Astrocyte of the spinal cord (primary cell): ENCODE results near the gene ARHGEF10L.

Source experiments
- DNase-seq: peaks from one replicate; pipeline ENCODE4 v3.0.0; 2011; ENCODE audit warnings: low read depth, low spot score
- H3K4me3 ChIP-seq: 2 replicates; pipeline ENCODE4 v1.5.1; 2011; ENCODE audit warnings: low read depth, mild to moderate bottlenecking, low read length, moderate library complexity
- CTCF ChIP-seq: IDR thresholded peaks from 2 replicates; pipeline ENCODE4 v1.5.1; 2012; ENCODE audit warnings: low read depth, mild to moderate bottlenecking, low read length, inconsistent platforms
- in situ Hi-C: cut with HindIII; loops from 2 replicates; pipeline ENCODE4 v1.10.0; 2017; ENCODE audit warnings: low sequenced_read_pairs

ARHGEF10L gene

DNA sequence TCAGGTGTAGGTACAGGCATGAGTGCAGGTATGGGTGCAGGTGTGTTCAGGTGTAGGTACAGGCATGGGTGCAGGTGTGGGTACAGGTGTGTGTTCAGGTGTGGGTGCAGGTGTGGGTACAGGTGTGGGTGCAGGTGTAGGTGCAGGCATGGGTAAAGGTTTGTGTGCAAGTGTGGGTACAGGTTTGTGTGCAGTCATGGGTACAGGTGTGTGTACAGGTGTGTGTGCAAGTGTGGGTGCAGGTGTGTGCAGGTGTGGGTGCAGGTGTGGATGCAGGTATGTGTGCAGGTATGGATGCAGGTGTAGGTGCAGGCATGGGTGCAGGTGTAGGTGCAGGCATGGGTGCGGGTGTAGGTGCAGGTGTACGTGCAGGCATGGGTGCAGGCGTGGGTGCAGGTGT lies 136.2 kb downstream of the ARHGEF10L start:
- TF ChIP-seq CTCF, result no peak
- H3K4me3 ChIP-seq, result no peak overlapping the region
- no peak for DNase-seq
- in situ Hi-C loops, result no loop called here

- no peak overlapping the region for H3K4me3 ChIP-seq
- no peak for TF ChIP-seq CTCF
- DNase-seq, result no peak
- in situ Hi-C loops, result no loop called here
Observed at GRCh38 chr1:17676387-17677060, 137.0 kb downstream of the ARHGEF10L start.

GRCh38 chr1:17678011-17678410 lies 138.5 kb downstream of the ARHGEF10L start:
- no peak for DNase-seq
- TF ChIP-seq CTCF, result no peak
- no peak overlapping the region for H3K4me3 ChIP-seq
- in situ Hi-C loops, result no loop called here

- no peak for TF ChIP-seq CTCF
- in situ Hi-C loops, result no loop called here
- DNase-seq, result no peak
- no peak overlapping the region for H3K4me3 ChIP-seq
Observed at GRCh38 chr1:17679856-17680255, 140.4 kb downstream of the ARHGEF10L start.

- DNase-seq, result no peak
- in situ Hi-C loops, result no loop called here
- no peak overlapping the region for H3K4me3 ChIP-seq
- no peak for TF ChIP-seq CTCF
Observed at GRCh38 chr1:17680308-17680707, 140.8 kb downstream of the ARHGEF10L start.

DNA sequence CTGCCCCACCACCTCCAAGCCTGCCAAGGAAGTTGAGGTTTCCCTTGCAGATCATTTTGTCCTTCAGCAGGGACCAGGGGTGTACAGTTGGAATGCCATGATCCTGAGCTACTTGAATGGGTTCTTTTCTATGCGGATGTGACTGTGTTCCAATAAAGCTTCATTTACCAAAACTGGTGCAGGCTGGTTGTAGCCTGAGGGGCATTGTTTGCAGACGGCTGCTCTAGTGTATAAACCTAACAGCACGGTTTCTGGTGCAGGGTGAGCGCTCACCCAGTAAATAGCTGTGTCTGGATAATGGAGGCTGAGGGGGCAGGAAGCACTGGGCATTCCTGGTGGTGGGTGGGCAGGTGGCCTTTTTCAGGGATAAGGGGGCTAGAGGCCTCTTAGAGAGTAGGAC lies 142.9 kb downstream of the ARHGEF10L start:
- TF ChIP-seq CTCF, result no peak

More for the DNA sequence above, 142.9 kb downstream of the ARHGEF10L start:
- DNase-seq, result no peak
- in situ Hi-C loops, result no loop called here
- H3K4me3 ChIP-seq, result no peak overlapping the region
